Middle frontal gyrus (tissue), 1 donor: ENCODE data around the gene MOAP1.
"Not testable (repeated sequence)": the region's sequence is repeated elsewhere in the genome, so short reads cannot be mapped to it uniquely, and the experiment has no call there.

ENCODE experiments used
- DNase-seq: peaks from one replicate; pipeline ENCODE4 v3.0.0-alpha.2; 2015; ENCODE audit warnings: low spot score; ENCODE audit errors: extremely low spot score

The MOAP1 gene

GRCh38 chr14:93185349-93185720 is 638 bp upstream of the MOAP1 start:
- DNase-seq, result no peak

- no peak for DNase-seq
Measured at GRCh38 chr14:93183596-93184317, 940 bp downstream of the MOAP1 start.

GRCh38 chr14:93175492-93175891 is 9.2 kb downstream of the MOAP1 start:
- DNase-seq, result no peak

GRCh38 chr14:93174731-93175130 is 10.0 kb downstream of the MOAP1 start:
- not testable (repeated sequence) for DNase-seq

- DNase-seq, result no peak
Measured at GRCh38 chr14:93173943-93174395, 10.7 kb downstream of the MOAP1 start.

GRCh38 chr14:93171376-93171775 is 13.3 kb downstream of the MOAP1 start:
- no peak for DNase-seq

GRCh38 chr14:93170141-93170540 is 14.6 kb downstream of the MOAP1 start:
- DNase-seq, result not testable (repeated sequence)

- not testable (repeated sequence) for DNase-seq
Measured at GRCh38 chr14:93169619-93170018, 15.1 kb downstream of the MOAP1 start.

- not testable (repeated sequence) for DNase-seq
Measured at GRCh38 chr14:93168610-93169009, 16.1 kb downstream of the MOAP1 start.

GRCh38 chr14:93165271-93166265 is 19.1 kb downstream of the MOAP1 start:
- not testable (repeated sequence) for DNase-seq

GRCh38 chr14:93163564-93163963 is 21.1 kb downstream of the MOAP1 start:
- no peak for DNase-seq

- DNase-seq, result no peak
Measured at GRCh38 chr14:93161411-93161940, 23.2 kb downstream of the MOAP1 start.

GRCh38 chr14:93160353-93160801 is 24.3 kb downstream of the MOAP1 start:
- no peak for DNase-seq

GRCh38 chr14:93159625-93160352 is 24.9 kb downstream of the MOAP1 start:
- not testable (repeated sequence) for DNase-seq

GRCh38 chr14:93158349-93158748 is 26.3 kb downstream of the MOAP1 start:
- not testable (repeated sequence) for DNase-seq

- DNase-seq, result no peak
Measured at GRCh38 chr14:93156693-93157369, 27.9 kb downstream of the MOAP1 start.

GRCh38 chr14:93155667-93156066 is 29.0 kb downstream of the MOAP1 start:
- no peak for DNase-seq

GRCh38 chr14:93153121-93153520 is 31.6 kb downstream of the MOAP1 start:
- DNase-seq, result no peak

- DNase-seq, result no peak
Measured at GRCh38 chr14:93150227-93151208, 34.2 kb downstream of the MOAP1 start.
